Right hindlimb (tissue), 1 donor: ENCODE data around the gene RSKR.
A peak's percentile ranks its signal among the peaks of the same experiment; 100 is the strongest.
"Not testable (repeated sequence)": the region's sequence is repeated elsewhere in the genome, so short reads cannot be mapped to it uniquely, and the experiment has no call there.

Experiments
- DNase-seq: peaks from one replicate; pipeline ENCODE4 v3.0.0-alpha.2; 2018

The RSKR gene

GRCh38 chr17:28622186-28622585, 8.2 kb upstream of the RSKR start:
- no peak for DNase-seq

GRCh38 chr17:28620010-28620409, 6.0 kb upstream of the RSKR start:
- no peak for DNase-seq

GRCh38 chr17:28618464-28618863, 4.5 kb upstream of the RSKR start:
- no peak for DNase-seq

- DNase-seq, result no peak
Measured at GRCh38 chr17:28616281-28616680, 2.3 kb upstream of the RSKR start.

GRCh38 chr17:28615260-28615940, 1.4 kb upstream of the RSKR start:
- no peak for DNase-seq

GRCh38 chr17:28612936-28613872, 781 bp downstream of the RSKR start:
- peak; percentile 38 for DNase-seq

GRCh38 chr17:28612531-28612930, 1.5 kb downstream of the RSKR start:
- DNase-seq, result no peak

GRCh38 chr17:28610376-28610775, 3.6 kb downstream of the RSKR start:
- DNase-seq, result no peak

GRCh38 chr17:28604031-28604430, 10.0 kb downstream of the RSKR start:
- not testable (repeated sequence) for DNase-seq

GRCh38 chr17:28599311-28600184, 14.4 kb downstream of the RSKR start:
- DNase-seq, result peak; percentile 74

- DNase-seq, result peak; percentile 96
Measured at GRCh38 chr17:28598799-28599310, 15.1 kb downstream of the RSKR start, which contains the start of gene SPAG5. TSS of gene SPAG5 (minus strand) at chr17:28599025. CDS start at chr17:28598946, 79 bp downstream.

GRCh38 chr17:28598389-28598788, 15.6 kb downstream of the RSKR start:
- DNase-seq, result no peak

- no peak for DNase-seq
Measured at GRCh38 chr17:28597606-28598383, 16.2 kb downstream of the RSKR start.

- DNase-seq, result no peak
Measured at GRCh38 chr17:28592260-28592659, 21.7 kb downstream of the RSKR start.

GRCh38 chr17:28585851-28586250, 28.1 kb downstream of the RSKR start:
- no peak for DNase-seq

GRCh38 chr17:28584434-28584833, 29.6 kb downstream of the RSKR start:
- DNase-seq, result no peak

GRCh38 chr17:28582513-28582912, 31.5 kb downstream of the RSKR start:
- no peak for DNase-seq

- no peak for DNase-seq
Measured at GRCh38 chr17:28580959-28581358, 33.0 kb downstream of the RSKR start.

- DNase-seq, result no peak
Measured at GRCh38 chr17:28579526-28579925, 34.5 kb downstream of the RSKR start.

GRCh38 chr17:28578246-28579195, 35.5 kb downstream of the RSKR start:
- no peak for DNase-seq

GRCh38 chr17:28577466-28577824, 36.5 kb downstream of the RSKR start:
- no peak for DNase-seq
